Inferior parietal cortex (tissue), 1 donor: ENCODE measurements around the gene RPS6KA5.
"Not testable (repeated sequence)": the region's sequence is repeated elsewhere in the genome, so short reads cannot be mapped to it uniquely, and the experiment has no call there.

Experiments
- DNase-seq: peaks from one replicate; pipeline ENCODE4 v3.0.0-alpha.2; 2016; ENCODE audit errors: extremely low spot score

Gene RPS6KA5

DNA sequence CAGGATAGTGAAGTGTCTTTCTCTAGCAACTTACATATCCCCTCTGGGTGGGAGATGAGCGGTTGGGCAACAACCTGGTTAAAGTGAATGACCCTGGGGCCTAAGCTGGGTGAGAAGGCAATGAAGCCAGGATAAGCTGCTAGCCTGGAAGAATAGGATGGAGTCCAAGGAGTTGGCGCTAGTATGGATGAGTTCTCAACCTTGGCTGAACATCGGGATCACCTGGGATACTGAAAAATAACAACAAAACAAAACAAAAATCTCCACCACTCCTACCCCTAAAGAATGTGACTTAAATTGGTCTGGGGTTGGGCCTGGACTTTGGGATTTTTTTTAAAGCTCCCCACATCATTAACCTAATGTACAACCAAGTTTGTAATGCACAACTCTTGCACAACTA lies 4.8 kb upstream of the RPS6KA5 start:
- no peak for DNase-seq

DNA sequence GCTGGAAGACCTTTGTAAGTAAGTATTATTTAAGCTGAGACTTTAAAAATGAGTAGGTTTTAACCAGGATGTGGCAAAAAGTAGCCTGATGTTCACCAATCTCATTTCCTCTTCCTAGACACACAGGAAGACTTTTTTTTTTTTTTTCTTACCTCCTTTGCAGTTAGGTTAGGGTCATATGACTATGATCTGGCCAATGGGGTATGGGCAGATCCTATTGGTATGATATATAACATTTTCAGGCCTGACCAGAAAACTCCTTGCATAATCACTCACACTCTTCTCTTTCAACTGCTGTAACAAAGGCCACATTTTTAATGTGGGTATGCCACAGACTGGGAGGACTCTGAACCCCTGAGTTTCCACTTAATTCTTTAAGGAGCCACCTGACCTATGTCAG lies 2.7 kb upstream of the RPS6KA5 start:
- no peak for DNase-seq

DNA sequence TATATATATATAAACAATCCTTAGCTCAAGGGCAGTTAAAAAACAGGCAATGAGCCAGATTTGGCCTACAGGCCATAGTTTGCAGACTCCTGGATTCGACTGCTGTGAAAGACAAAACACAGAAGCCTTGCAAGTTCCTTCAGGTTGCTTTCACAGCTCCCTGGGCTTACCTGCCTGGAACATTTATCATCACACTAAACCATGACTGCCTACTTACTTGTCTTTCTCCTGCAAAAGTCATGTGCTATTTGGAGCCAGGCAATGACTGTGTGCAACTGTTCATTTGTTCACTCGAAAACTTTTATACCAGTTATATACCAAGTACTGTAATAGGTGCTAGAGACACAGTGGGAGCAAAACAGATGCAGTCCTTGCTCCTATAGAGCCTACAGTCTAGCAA lies 2.2 kb upstream of the RPS6KA5 start:
- no peak for DNase-seq

DNA sequence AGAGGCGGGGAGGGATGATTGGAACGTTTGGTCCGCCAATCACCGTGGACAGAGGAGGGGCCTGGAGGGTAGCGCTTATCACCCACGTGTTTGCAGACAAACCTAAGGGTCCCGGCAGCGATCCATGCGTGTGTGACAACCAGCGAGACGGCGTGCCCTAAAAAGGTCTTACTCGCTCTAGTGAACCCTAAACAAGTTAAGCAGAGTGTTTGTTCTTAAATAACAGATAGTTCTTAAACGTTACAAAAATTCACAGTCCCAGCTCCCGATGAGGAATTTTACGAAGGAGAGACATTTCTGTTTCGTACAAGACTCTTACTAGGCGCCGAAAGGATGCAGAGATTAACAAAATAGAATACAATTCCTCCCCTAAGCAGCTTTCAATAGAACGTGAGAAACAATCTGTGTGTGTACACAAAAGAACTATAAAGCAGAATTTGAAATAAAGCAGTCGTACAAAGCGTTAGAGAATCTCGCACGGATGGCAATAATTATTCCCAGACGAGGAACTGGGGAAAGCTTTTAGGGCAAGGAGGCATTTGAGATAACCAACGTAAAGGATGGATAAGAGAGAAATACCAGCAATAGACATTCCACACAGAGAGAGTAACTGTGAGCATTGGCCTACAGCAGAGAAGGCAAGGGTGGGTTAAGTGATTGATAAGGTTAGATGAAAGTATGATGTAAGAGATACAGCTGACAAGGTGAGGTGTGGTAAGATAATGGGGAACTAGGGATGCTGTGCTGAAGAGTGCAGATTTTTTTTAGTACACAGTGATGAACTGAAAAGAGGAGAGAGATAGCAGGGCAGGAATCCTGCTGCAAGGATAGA lies 831 bp upstream of the RPS6KA5 start:
- no peak for DNase-seq

DNA sequence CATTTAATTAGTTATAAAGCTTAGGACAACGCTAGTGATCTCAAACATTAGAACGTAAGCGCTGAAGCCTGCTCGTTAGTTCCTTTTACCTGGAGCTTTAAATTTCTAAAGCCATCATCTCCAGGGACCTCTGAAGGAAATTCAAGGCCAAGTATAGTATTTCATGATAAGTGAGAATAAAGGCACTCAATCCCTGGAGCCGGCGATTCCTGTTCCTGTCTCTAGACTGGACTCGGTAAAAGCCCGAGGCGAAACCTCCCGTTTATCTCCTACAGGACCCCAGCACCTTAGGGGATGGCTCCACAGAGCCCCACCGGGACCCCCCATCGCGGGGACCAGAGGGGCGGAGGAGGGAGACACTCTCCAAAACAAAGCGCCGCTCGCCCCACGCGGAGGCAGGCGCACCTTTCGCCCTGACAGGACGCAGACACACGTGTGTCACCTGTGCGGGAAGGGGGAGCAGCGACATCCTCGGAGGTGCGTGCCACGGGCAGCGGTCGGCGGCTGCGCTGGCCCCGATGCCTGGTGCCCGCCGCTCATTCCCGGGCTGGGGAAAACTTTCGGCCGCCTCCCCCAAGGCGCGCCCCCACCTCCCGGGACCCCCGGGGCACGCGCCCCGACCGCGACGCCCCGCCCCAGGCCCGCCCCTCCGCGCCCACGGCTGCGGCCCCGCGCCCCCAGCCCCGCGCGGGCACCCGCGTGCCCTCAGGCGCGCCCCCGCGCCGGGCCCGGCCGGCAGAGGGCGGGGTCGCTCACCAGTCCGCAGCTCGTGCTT lies 678 bp downstream of the RPS6KA5 start:
- DNase-seq: peak; percentile 40

DNA sequence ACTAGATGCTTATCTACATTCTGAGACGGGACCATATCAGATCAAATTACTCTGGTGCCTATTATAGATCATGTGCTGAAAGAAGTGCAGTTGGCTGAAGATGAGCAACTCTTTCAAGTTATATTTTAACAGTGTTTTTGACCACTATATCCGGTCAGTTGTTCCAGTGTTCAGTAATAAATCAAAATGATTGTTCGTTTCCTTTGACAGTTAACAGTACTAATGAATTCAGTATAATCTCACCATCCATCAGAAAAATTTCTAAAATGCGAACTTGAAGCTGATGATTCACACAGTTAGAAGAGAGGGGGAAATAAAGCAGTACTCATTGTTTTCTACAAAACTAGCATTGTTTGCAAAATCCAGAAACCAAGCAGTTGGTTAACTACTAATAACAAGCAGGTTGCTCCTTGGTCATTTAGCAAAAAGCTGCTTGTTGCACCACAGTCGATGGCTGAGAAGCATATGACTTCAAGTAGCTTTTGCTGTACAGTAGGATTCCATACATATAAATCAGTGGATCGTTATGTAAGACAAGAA lies 2.3 kb downstream of the RPS6KA5 start:
- peak; percentile 39 for DNase-seq

DNA sequence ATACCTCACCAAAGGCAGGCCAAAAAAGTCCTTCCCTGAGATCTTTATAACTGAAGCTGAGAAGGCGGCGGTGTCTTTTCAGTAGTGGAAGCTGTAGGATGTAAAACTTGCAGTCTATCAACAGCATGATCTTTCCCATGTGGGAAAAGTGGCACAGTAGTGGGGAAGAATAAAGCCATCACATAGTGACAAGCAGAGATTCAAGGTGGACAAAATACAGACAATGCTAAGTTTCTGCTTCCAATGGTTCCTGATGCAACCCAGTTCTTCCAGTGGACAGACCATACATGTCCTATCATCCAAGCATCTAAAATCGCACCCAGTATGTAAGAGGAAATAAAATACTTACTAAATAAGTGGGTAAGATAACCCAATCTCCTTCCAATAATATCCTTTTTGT lies 4.1 kb downstream of the RPS6KA5 start:
- no peak for DNase-seq

DNA sequence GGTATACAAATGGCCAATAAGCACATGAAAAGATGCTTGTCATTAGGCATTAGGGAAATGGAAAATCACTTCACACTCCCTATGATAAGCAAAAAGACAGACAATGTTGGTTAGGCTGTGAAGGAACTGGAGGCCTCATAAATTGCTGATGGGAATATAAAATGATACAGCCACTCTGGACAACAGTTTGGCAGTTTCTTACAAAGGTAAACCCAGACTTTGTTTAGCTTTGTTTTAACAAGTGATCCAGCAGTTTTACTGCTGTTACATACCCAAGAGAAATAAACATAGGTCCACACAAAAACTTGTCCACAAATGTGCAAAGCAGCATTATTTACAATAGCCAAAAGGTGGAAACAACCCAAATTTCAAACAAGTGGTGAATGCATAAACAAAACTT lies 5.4 kb downstream of the RPS6KA5 start:
- no peak for DNase-seq

DNA sequence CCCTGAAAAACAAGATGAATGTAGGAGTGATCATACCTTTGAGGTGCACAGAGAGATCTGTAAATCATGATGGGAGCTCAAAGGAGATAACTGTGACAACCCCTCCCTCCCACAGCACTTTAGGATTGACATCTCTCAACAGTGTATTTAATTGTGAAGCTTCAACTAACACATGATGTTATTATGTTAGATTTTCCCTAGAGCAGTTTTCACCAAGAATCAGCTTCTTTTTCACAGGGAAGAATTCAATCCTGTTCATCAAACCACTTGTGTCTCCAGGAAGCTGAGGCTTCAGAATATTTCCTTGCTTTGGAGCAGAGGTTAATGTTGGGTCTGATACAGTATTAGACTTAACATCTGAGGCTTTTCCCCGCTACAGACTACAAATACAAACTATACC lies 11.8 kb downstream of the RPS6KA5 start:
- DNase-seq: no peak

DNA sequence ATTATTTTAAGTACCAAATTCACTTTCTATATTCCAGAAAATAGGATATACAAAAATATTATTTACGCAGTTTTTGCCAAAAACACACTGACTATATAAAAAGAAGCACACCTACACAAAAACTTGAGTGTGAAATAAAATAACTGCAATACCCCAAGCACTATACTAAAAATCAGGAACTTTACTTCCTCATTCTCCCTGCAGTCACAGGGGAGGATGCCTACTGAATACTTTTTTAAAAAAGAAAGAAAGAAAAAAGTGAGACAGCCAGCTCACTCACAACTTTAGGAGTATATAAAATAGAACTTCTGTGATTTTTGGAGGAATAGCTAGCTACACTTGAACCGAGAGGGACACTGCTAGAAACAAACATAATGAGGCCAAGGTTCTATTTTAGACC lies 12.2 kb downstream of the RPS6KA5 start:
- DNase-seq: no peak

DNA sequence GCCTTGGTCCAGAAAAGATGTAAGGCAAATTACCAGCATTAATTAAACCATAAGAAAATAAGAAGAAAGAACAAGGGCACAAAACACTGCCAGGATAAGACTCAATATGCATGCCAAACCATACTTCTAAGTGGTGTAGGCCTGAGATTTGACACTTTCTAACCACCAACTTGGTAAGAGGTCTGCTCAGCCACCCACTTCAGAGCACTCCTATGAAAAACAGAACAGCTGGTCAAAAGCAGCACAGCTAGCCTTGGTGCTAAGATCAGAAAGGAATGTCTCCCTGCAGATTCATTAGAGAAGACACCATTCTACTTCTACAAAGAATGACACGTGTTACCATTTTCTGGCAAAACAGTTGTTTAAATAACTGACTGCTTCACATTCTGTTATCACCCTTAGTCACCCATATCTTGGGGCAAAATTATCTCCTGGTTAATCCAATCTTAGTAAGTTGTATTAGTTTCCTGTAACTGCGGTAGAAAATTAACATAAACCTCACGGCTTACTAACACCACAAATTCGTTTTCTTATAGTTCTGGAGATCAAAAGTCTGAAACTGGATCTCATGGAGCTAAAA lies 13.2 kb downstream of the RPS6KA5 start:
- DNase-seq: no peak

DNA sequence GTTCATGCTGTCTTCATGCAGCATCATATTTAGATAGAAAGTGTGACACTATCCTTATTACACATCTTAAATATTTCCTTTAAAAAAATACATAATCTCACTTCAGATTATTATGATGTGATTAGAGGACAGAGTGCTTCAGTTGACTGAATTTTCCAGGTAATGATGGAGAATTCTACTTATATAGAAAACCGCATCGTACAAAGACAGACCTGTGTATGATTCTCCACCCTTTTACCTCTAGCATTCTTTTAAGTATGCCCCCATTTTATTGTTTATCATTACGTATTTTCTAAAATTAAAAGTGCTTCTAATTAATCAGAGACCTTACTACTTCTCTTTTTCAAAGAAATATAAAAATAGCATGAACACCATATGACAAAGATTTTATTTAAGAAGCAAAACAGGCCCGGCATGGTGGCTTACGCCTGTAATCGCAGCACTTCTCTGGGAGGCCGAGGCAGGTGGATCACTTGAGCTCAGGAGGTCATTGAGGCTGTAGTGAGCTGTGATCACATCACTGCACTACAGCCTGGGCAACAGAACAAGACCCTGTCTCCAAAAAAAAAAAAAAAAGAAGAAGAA lies 13.9 kb downstream of the RPS6KA5 start:
- DNase-seq: no peak

DNA sequence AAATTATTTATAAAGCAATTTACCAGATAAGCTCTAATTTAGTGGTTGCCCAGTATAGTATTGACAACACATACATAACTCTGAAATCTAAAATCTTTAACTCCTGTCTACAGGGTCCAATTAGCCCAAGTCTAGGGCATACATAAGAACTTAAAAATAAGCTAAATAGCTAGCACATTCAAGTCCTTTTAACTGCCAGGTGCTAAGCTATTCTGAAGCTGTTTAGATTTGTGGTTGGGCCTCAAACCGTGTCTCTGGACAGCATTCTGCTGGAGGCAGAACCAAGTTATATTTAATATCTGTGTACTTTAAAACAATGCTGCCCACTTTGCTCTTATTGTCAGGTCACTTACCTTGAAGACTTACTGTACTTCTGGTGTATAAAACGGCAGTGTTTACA lies 19.0 kb downstream of the RPS6KA5 start:
- no peak for DNase-seq

DNA sequence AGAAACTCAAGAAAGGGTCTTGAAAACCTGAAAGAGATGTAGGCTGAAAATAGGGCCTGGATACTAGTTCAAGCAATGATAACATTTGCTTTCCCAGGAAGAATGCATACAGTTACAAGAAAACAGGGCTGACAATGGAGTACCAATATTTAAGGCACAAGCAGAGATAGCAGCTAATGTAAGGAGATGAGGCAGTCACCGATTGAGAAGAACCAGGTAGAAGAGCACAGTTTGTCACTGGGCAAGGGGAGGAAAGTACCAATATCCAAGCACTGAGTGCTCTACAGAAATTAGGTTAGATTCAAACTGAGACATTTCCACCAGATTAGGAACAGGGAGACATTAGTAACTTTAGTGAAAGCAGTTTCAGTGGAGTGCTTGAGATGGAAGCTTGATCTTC lies 19.9 kb downstream of the RPS6KA5 start:
- no peak for DNase-seq

DNA sequence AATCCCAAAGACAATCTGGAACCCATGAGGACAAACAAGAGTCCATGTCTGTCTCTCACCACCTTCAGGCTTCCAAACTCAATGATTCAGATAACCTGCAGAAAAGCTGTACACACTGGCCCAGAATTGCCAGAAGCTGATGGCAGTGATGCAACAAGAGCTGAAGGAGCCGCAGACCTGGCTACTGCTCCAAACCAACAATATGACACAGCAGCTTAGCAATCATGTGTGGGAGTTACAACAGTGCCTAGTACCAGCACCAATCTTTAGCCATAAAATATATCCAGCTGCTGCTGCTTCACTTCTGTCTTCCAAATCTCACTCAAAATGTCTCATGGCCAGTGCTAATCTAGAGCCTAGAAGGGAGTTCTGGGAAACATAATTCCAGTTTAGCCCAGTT lies 22.0 kb downstream of the RPS6KA5 start:
- peak; percentile 21 for DNase-seq

DNA sequence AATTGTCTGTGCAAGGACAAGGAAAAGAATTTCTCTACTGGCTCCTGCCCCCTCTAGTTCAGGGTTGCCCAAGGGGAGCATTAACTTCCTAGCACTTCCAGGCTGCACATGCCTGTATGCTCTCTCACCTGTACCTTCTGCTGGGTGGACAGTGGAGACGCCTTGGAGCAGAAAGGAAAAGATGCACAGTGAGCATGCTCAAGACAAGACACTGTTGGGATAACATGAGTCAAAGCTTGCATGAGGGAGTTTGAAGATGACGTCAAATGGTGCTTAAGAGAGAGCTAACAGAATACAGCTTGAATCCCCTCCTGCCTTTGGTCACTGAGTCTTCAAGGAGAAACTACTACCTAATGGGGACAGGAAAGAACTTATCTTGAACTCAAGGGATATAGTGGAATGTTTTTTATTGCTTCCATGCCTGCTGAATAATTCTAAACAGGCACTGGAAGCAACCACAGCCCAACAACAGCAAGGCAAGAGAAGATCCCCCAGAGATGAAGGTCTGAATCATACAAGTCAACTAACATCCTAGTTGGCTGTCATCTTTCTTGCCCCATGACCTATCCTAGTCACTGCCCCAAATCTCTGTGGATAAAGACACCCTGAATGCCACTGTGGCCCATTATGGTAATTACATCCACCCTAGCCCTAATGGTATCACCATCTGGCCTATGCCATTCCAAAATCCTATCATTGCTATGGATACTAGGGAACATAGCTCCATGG lies 23.5 kb downstream of the RPS6KA5 start:
- DNase-seq: no peak

DNA sequence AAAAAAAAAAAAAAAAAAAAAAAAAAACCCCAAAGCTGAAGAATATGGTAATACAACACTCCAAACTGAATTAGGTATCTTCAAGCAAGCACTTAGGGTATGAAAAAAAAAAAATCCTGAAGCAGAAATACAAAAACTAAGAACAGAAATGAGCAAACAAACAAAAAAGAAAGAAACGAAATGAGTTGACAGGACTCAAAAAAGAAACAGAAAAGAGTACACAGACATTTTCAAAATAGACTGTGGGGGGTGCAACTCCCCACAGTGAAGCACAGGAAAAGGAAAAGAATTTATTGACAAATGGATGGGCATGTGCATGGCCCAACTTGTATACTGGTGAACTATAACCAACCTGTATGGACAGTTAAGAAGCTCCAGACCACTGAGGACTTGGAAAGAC lies 24.6 kb downstream of the RPS6KA5 start:
- DNase-seq: no peak

DNA sequence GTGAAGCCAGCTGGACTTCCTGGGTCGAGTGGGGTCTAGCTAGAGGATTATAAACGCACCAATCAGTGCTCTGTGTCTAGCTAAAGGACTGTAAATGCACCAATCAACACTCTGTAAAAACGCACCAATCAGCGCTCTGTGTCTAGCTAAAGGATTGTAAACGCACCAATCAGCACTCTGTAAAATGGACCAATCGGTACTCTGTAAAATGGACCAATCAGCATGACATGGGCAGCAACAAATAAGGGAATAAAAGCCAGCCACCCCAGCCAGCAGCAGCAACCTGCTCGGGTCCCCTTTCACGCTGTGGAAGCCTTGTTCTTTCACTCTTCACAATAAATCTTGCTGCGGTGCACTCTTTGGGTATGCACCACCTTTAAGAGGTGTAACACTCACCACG lies 26.1 kb downstream of the RPS6KA5 start:
- DNase-seq: not testable (repeated sequence)

DNA sequence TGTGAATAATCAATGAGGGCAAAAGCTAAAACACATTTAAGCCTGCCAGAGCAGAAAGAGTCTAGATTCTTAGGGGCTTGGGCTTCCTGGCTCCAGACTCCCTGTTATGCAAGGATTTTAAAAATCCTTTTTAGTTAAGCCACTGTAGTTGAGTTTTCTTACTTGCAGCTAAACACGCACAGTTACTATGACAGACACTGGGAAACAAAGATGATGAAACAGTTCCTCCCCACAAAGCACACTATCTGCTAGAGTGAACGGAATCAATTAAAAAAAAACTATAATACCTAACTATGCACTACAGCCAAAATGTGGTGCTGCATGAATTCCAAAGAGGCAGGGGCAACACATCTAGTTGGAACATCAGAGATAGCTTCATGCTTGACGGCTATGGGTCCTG lies 28.2 kb downstream of the RPS6KA5 start:
- no peak for DNase-seq

DNA sequence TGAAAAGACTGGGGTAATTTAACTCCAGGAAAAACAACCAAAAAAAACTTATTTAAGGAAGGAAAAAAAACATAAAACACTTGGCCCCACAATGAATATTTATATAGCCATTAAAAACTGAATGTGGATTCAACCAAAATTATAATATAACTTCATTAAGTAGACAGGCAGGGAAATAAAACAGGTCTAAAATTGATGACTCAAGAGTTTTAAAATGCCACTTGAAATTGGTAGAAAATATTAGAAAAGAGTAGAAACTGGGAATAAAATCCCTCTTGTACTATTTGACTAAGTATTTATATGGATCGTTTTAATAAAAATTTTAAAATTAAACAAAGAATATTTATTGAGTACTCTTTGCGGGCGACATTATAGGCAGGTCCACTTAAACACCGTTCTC lies 28.8 kb downstream of the RPS6KA5 start:
- no peak for DNase-seq

DNA sequence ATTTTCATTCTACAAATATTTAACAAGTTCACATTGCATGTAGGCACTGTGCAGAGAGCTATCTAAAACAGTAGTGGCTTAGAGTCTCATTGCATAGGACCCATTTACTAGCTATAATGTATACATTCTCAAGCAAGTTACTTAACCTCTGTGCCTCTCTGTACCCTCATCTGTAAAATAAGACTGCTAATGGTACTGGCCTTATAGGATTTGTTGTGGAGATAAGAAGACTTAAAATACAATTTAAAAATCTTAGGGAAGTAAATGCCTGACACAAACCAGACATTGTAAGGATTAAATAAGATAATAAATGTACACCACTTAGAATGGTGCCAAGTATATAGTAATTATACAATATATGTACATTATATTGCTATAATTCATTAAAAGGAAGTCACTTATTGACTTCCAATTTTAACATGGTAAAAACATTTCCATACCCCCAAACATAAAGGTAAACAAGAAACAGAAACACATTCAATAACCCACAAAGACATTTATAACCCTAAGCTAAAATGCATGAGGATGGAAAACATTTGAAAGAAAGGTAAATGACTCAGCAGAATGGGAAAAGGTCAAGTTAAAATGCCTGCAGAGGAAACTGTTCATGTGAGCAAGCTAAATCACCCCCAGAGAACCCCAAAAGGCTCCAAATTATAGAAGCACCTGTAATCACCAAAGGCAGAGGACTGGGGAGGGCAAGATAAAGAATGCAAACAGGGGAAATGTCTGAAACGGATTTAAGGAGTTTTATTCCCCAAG lies 30.8 kb downstream of the RPS6KA5 start:
- DNase-seq: no peak
